Suprapubic skin (tissue), 4 donors: ENCODE results near the gene TREML2. TPM values are rescaled to one million over a fixed set of nuclear protein-coding genes. Genes with fewer than 3 reads are reported as not detected.

ENCODE experiments used
- DNase-seq, 2 donors: peaks; one replicate each; pipeline ENCODE4 v3.0.0-alpha.2; 2019; ENCODE audit warnings: low spot score in 2 of 2
- H3K27ac ChIP-seq: fragments of 200-600 bp; sonication (generic); one replicate; pipeline ENCODE4 v1.5.1; 2019
- H3K27me3 ChIP-seq: fragments of 200-600 bp; sonication (generic); one replicate; pipeline ENCODE4 v1.5.1; 2019
- H3K36me3 ChIP-seq: fragments of 200-600 bp; sonication (generic); one replicate; pipeline ENCODE4 v1.5.1; 2019
- H3K4me1 ChIP-seq: fragments of 200-600 bp; sonication (generic); one replicate; pipeline ENCODE4 v1.5.1; 2019
- H3K4me3 ChIP-seq: fragments of 200-600 bp; sonication (generic); one replicate; pipeline ENCODE4 v1.5.1; 2019; ENCODE audit warnings: mild to moderate bottlenecking
- H3K9me3 ChIP-seq: fragments of 200-600 bp; sonication (generic); one replicate; pipeline ENCODE4 v1.5.1; 2019
- CTCF ChIP-seq, 2 donors: fragments of 200-600 bp in 1 of 2; fragments of 450-650 bp in 1 of 2; sonication (generic) in 1 of 2; IDR thresholded peaks; one replicate each; pipeline ENCODE4 v1.5.1; 2016 to 2019; ENCODE audit warnings: antibody characterized with exemption in 2 of 2, mild to moderate bottlenecking in 1 of 2, moderate library complexity in 1 of 2
- EP300 ChIP-seq: sonication (generic); formaldehyde crosslinking; IDR thresholded peaks from one replicate; pipeline ENCODE4 v1.6.1; 2017; ENCODE audit warnings: antibody characterized with exemption
- POLR2A ChIP-seq, 2 donors: fragments of 450-650 bp; IDR thresholded peaks; one replicate each; pipeline ENCODE4 v1.6.1; 2017; ENCODE audit warnings: antibody characterized with exemption in 2 of 2, mild to moderate bottlenecking in 2 of 2, moderate library complexity in 2 of 2
- POLR2AphosphoS5 ChIP-seq, 3 donors: sonication (generic); formaldehyde crosslinking; IDR thresholded peaks; one replicate each; pipeline ENCODE4 v1.6.1; 2017; ENCODE audit warnings: antibody characterized with exemption in 3 of 3
- WGBS: methylation state at CpG from one replicate; pipeline ENCODE4 v1.1.5; 2018; 5-methylcytosine and 5-hydroxymethylcytosine counted together
- total RNA-seq, 4 donors: library from RNA; depleted of rRNA; stranded (reverse); fragments of >200 nt; gene quantifications; one replicate each; pipeline ENCODE4 v1.1.0, GENCODE V29; 2016

Gene TREML2
- total RNA-seq, 4 donors from 2014 or later: not detected

- no peak for TF ChIP-seq POLR2AphosphoS5 (IDR thresholded peaks at IDR 0.05)
- TF ChIP-seq POLR2A (IDR thresholded peaks at IDR 0.05): no peak
- no peak for TF ChIP-seq CTCF (IDR thresholded peaks at IDR 0.05)
- no peak for TF ChIP-seq EP300
- no peak for DNase-seq
Observed at GRCh38 chr6:41170547-41171160, 30.3 kb downstream of the TREML2 start.

GRCh38 chr6:41167173-41167963, 33.6 kb downstream of the TREML2 start:
- no peaks in the 10 kb centered on the region for H3K27me3 ChIP-seq
- no peak overlapping the region for H3K27ac ChIP-seq
- no peaks in the 10 kb centered on the region for H3K36me3 ChIP-seq
- H3K4me3 ChIP-seq: no peak overlapping the region
- WGBS: 63% methylated on average over 5 of the region's 5 CpGs
- no peak for DNase-seq
- TF ChIP-seq CTCF (IDR thresholded peaks at IDR 0.05) (no peak), EP300 (no peak), POLR2A (IDR thresholded peaks at IDR 0.05) (no peak), POLR2AphosphoS5 (IDR thresholded peaks at IDR 0.05) (no peak)
- H3K4me1 ChIP-seq: no peaks in the 10 kb centered on the region
- no peaks in the 10 kb centered on the region for H3K9me3 ChIP-seq

More at GRCh38 chr6:41170547-41171160, 30.3 kb downstream of the TREML2 start:
- WGBS: 74% methylated on average over 4 of the region's 4 CpGs
- no peak overlapping the region for H3K4me3 ChIP-seq
- no peak overlapping the region for H3K27ac ChIP-seq
- H3K4me1 ChIP-seq: no peaks in the 10 kb centered on the region
- H3K9me3 ChIP-seq: no peaks in the 10 kb centered on the region
- no peaks in the 10 kb centered on the region for H3K36me3 ChIP-seq
- H3K27me3 ChIP-seq: peaks cover 4% of the 10 kb centered on the region

- DNase-seq: no peak
- no peaks in the 10 kb centered on the region for H3K36me3 ChIP-seq
- TF ChIP-seq POLR2A (IDR thresholded peaks at IDR 0.05): no peak
- TF ChIP-seq CTCF (IDR thresholded peaks at IDR 0.05): no peak
- TF ChIP-seq EP300: no peak
- TF ChIP-seq POLR2AphosphoS5 (IDR thresholded peaks at IDR 0.05): no peak
- H3K27me3 ChIP-seq: peaks cover 9% of the 10 kb centered on the region
- no peak overlapping the region for H3K4me3 ChIP-seq
- H3K4me1 ChIP-seq: peaks cover 2% of the 10 kb centered on the region
- no peaks in the 10 kb centered on the region for H3K9me3 ChIP-seq
- 74% methylated on average over 4 of the region's 4 CpGs for WGBS
- H3K27ac ChIP-seq: no peak overlapping the region
Observed at GRCh38 chr6:41164551-41165120, 36.3 kb downstream of the TREML2 start.

GRCh38 chr6:41163419-41163717, 37.6 kb downstream of the TREML2 start:
- no peak overlapping the region for H3K4me3 ChIP-seq
- TF ChIP-seq CTCF (IDR thresholded peaks at IDR 0.05): no peak
- no peak for TF ChIP-seq POLR2AphosphoS5 (IDR thresholded peaks at IDR 0.05)
- no peak for TF ChIP-seq EP300
- no peak for TF ChIP-seq POLR2A (IDR thresholded peaks at IDR 0.05)
- peaks cover 15% of the 10 kb centered on the region for H3K27me3 ChIP-seq
- H3K4me1 ChIP-seq: peaks cover 5% of the 10 kb centered on the region
- no peak for DNase-seq
- no peak overlapping the region for H3K27ac ChIP-seq
- no peaks in the 10 kb centered on the region for H3K36me3 ChIP-seq
- WGBS: 100% methylated on average over 1 of the region's 1 CpG
- H3K9me3 ChIP-seq: no peaks in the 10 kb centered on the region
